Endothelial cell of umbilical vein (primary cell): ENCODE data around the gene EPB41L2. TPM values are rescaled to one million over a fixed set of nuclear protein-coding genes. Genes with fewer than 3 reads are reported as not detected.

Experiments
- BruUV-seq: library from RNA; stranded (reverse); fragments of 400-500 nt; replicated peaks from 2 replicates; lab custom pipeline; 2021; lab: Mats Ljungman, UMichigan
- CTCF ChIA-PET: fragments of 300-600, 350-600 bp; sonication (Branson Sonifier 250); formaldehyde crosslinking; loops from one replicate; lab custom pipeline; 2021; ENCODE audit warnings: antibody characterized with exemption, inconsistent platforms; lab: Charles Lee
- POLR2A ChIA-PET: fragments of 300-600, 350-600 bp; sonication (Branson Sonifier 250); formaldehyde crosslinking; loops from one replicate; lab custom pipeline; 2021; ENCODE audit warnings: antibody characterized with exemption, inconsistent platforms; lab: Charles Lee
- DNase-seq: peaks from one replicate; pipeline ENCODE4 v3.0.0-alpha.2; 2011; ENCODE audit warnings: low read depth, low spot score
- FAIRE-seq: peaks from 2 replicates; lab custom pipeline; 2011; peaks lifted over from hg19 to GRCh38; lab: Jason Lieb, UNC
- H2AFZ ChIP-seq: 2 replicates; pipeline ENCODE4 v1.6.0; 2012; ENCODE audit warnings: low read depth, low read length, control low read depth, inconsistent platforms
- H3K27ac ChIP-seq: 2 replicates; pipeline ENCODE4 v1.5.1; 2011; ENCODE audit warnings: low read depth, mild to moderate bottlenecking, control low read depth, low read length, moderate library complexity; ENCODE audit not compliant: insufficient read depth
- H3K27me3 ChIP-seq, 2 experiments: 2 replicates each; pipeline versions ENCODE4 v1.6.0 to v1.6.1; 2011; ENCODE audit warnings: low read length in 2 of 2, mixed read lengths in 1 of 2; ENCODE audit not compliant: control insufficient read depth in 2 of 2, insufficient read depth in 2 of 2
- H3K36me3 ChIP-seq, 2 experiments: 2 replicates in 1 of 2; 3 replicates in 1 of 2; pipeline ENCODE4 v1.5.1; 2011; ENCODE audit warnings: low read length in 2 of 2, mild to moderate bottlenecking in 1 of 2, moderate library complexity in 1 of 2; ENCODE audit not compliant: control insufficient read depth in 2 of 2, insufficient read depth in 2 of 2; ENCODE audit errors: extremely low read depth in 1 of 2
- H3K4me1 ChIP-seq: 3 replicates; pipeline ENCODE4 v1.5.1; 2011; ENCODE audit warnings: mild to moderate bottlenecking, low read length; ENCODE audit not compliant: control insufficient read depth, insufficient read depth; ENCODE audit errors: extremely low read depth
- H3K4me2 ChIP-seq: 2 replicates; pipeline ENCODE4 v1.6.1; 2011; ENCODE audit warnings: low read length, control low read depth, mixed read lengths; ENCODE audit not compliant: insufficient read depth
- H3K4me3 ChIP-seq, 3 experiments: fragments of 200-600 bp in 1 of 3; sonication (generic), shearing (Covaris generic) in 1 of 3; replicated peaks in 1 of 3; 2 replicates each; pipeline ENCODE4 v1.5.1; 2011 to 2016; ENCODE audit warnings: control low read depth in 3 of 3, low read length in 3 of 3, mild to moderate bottlenecking in 2 of 3, inconsistent platforms in 1 of 3, low read depth in 1 of 3, moderate library complexity in 1 of 3; ENCODE audit not compliant: insufficient read depth in 1 of 3
- H3K79me2 ChIP-seq: 2 replicates; pipeline ENCODE4 v1.6.0; 2012; ENCODE audit warnings: low read length, inconsistent platforms; ENCODE audit not compliant: control insufficient read depth, insufficient read depth
- H3K9ac ChIP-seq: replicated peaks from 2 replicates; pipeline ENCODE3; 2011; ENCODE audit warnings: low read length, control low read depth; ENCODE audit not compliant: insufficient read depth; ENCODE audit errors: extremely low read depth
- H3K9me1 ChIP-seq: replicated peaks from 3 replicates; pipeline ENCODE4 v1.6.0; 2011; ENCODE audit warnings: mild to moderate bottlenecking, low read length; ENCODE audit not compliant: control insufficient read depth, insufficient read depth; ENCODE audit errors: extremely low read depth
- H3K9me3 ChIP-seq: replicated peaks from 2 replicates; pipeline ENCODE4 v1.5.1; 2012; ENCODE audit warnings: low read length, inconsistent platforms; ENCODE audit not compliant: control insufficient read depth, insufficient read depth
- H4K20me1 ChIP-seq: replicated peaks from 2 replicates; pipeline ENCODE3; 2011; ENCODE audit warnings: mild to moderate bottlenecking, low read length; ENCODE audit not compliant: control insufficient read depth, insufficient read depth; ENCODE audit errors: extremely low read depth
- CTCF ChIP-seq, 2 donors: IDR thresholded peaks; 1 replicate in 1 of 2; 2 replicates in 1 of 2; pipeline ENCODE4 v1.5.1; 2011; ENCODE audit warnings: low read length in 2 of 2, mild to moderate bottlenecking in 2 of 2, moderate library complexity in 2 of 2, control low read depth in 1 of 2, inconsistent platforms in 1 of 2, low read depth in 1 of 2; ENCODE audit not compliant: insufficient read depth in 1 of 2; ENCODE audit errors: extremely low read depth in 1 of 2
- EZH2 ChIP-seq: IDR thresholded peaks from 2 replicates; pipeline ENCODE4 v1.6.1; 2012; ENCODE audit warnings: borderline replicate concordance, low read depth, mild to moderate bottlenecking, moderate library complexity, low read length, inconsistent platforms; ENCODE audit not compliant: severe bottlenecking
- FOS ChIP-seq: IDR thresholded peaks from 2 replicates; pipeline ENCODE4 v1.6.1; 2011; ENCODE audit warnings: mild to moderate bottlenecking, low read length, moderate library complexity, borderline replicate concordance; ENCODE audit not compliant: insufficient read depth
- GATA2 ChIP-seq: IDR thresholded peaks from 2 replicates; pipeline ENCODE4 v1.7.0; 2011; ENCODE audit warnings: low read depth, mild to moderate bottlenecking, moderate library complexity, mixed read lengths, low read length; ENCODE audit not compliant: insufficient read length, insufficient read depth
- JUN ChIP-seq: IDR thresholded peaks from 2 replicates; pipeline ENCODE4 v1.6.1; 2011; ENCODE audit warnings: borderline replicate concordance, low read depth; ENCODE audit not compliant: insufficient read length, insufficient read depth
- MAX ChIP-seq: IDR thresholded peaks from 2 replicates; pipeline ENCODE4 v1.6.1; 2011; ENCODE audit not compliant: insufficient read depth, insufficient read length
- MYC ChIP-seq: IDR thresholded peaks from one replicate; pipeline ENCODE4 v1.6.1; 2011; ENCODE audit warnings: mild to moderate bottlenecking, low read depth, low read length
- POLR2A ChIP-seq: IDR thresholded peaks from 2 replicates; pipeline ENCODE4 v1.6.1; 2012; ENCODE audit warnings: low read depth, mild to moderate bottlenecking, control low read depth, low read length
- POLR2AphosphoS5 ChIP-seq: IDR thresholded peaks from 2 replicates; pipeline ENCODE4 v1.6.1; 2012; ENCODE audit warnings: low read depth, mild to moderate bottlenecking, control low read depth, low read length, moderate library complexity; ENCODE audit not compliant: insufficient read depth
- dilution Hi-C: fragments of 300-500 bp; cut with MboI; formaldehyde crosslinking; loops from one replicate; pipeline ENCODE4 v1.15.0; 2019; ENCODE audit warnings: low sequenced_read_pairs; ENCODE audit not compliant: extremely low pct_ligation_motif_present
- intact Hi-C: fragments of 100-400 bp; cut with micrococcal nuclease; formaldehyde crosslinking; loops from one replicate; pipeline ENCODE4 v1.10.0; 2022
- polyA plus RNA-seq, 4 experiments: library from polyadenylated mRNA; depleted of rRNA in 3 of 4; stranded (reverse) in 3 of 4; unstranded in 1 of 4; fragments of >200 nt; gene quantifications; 2 replicates each; pipeline versions ENCODE4 v1.2.1 to v1.2.3, GENCODE V29; 2011 to 2012; ENCODE audit warnings: missing spikeins in 1 of 4
- total RNA-seq: library from RNA; stranded (reverse); gene quantifications from 2 replicates; pipeline ENCODE4 v1.2.3, GENCODE V29; 2021

The EPB41L2 gene
- total and polyA plus RNA-seq, 2 donors (not counting 3 experiments of a cell fraction or from before 2014, with no cell fraction given), result 26.5 to 87.7 TPM

GRCh38 chr6:131052181-131052580 lies 10.9 kb downstream of the EPB41L2 start:
- ChIA-PET POLR2A (no interaction called here), CTCF (interaction anchor here (0.7 kb wide), 1 partner anchor 167 kb away, joined by 3 read pairs; no protein-coding TSS in a partner anchor)
- no peak overlapping the region for H3K4me3 ChIP-seq
- peaks cover 14% of the 10 kb centered on the region for H3K9me3 ChIP-seq
- H3K79me2 ChIP-seq, result peaks cover 79% of the 10 kb centered on the region
- no peak for FAIRE-seq
- DNase-seq, result no peak
- dilution Hi-C loops, result no loop called here
- peaks cover 2% of the 10 kb centered on the region for H4K20me1 ChIP-seq
- no peaks in the 10 kb centered on the region for H3K36me3 ChIP-seq
- no peaks in the 10 kb centered on the region for H3K9me1 ChIP-seq
- peaks cover 10% of the 10 kb centered on the region for H3K4me1 ChIP-seq
- no peak overlapping the region for H3K4me2 ChIP-seq
- no peak overlapping the region for H3K9ac ChIP-seq
- no TSS peak for BruUV-seq
- H2AFZ ChIP-seq, result no peak overlapping the region
- no peak overlapping the region for H3K27ac ChIP-seq
- no peaks in the 10 kb centered on the region for H3K27me3 ChIP-seq
- no peak for TF ChIP-seq MYC
- no peak for TF ChIP-seq POLR2AphosphoS5
- TF ChIP-seq MAX, result no peak
- TF ChIP-seq FOS, result no peak
- TF ChIP-seq POLR2A, result no peak
- no peak for TF ChIP-seq JUN
- no peak for TF ChIP-seq CTCF (IDR thresholded peaks at IDR 0.05; ENCODE audit: extremely low read depth in 1 of 2, insufficient read depth in 1 of 2, low read depth in 1 of 2, low read length in 2 of 2)
- no peak for TF ChIP-seq GATA2
- TF ChIP-seq EZH2, result no peak
- intact Hi-C loops, result no loop called here
